WTC11 (cell line): ENCODE results near the gene RETSAT.

Source experiments
- ARID4B ChIP-seq: sonication (generic); formaldehyde crosslinking; IDR thresholded peaks from 2 replicates; pipeline ENCODE4 v1.8.0; 2023; ENCODE audit warnings: missing genetic modification reagents, mild to moderate bottlenecking, borderline replicate concordance
- ATF6 ChIP-seq: sonication (generic); formaldehyde crosslinking; IDR thresholded peaks from 2 replicates; pipeline ENCODE4 v1.8.1; 2023; ENCODE audit warnings: mild to moderate bottlenecking, missing genetic modification reagents
- CREM ChIP-seq: sonication (generic); formaldehyde crosslinking; IDR thresholded peaks from 2 replicates; pipeline ENCODE4 v1.8.1; 2022; ENCODE audit warnings: mild to moderate bottlenecking, missing genetic modification reagents, moderate library complexity
- CTCF ChIP-seq: fragments of 200-600 bp; IDR thresholded peaks from 2 replicates; pipeline ENCODE4 v1.8.0; 2022; ENCODE audit warnings: antibody characterized with exemption
- HMGXB4 ChIP-seq: sonication (generic); formaldehyde crosslinking; IDR thresholded peaks from 2 replicates; pipeline ENCODE4 v1.8.1; 2023; ENCODE audit warnings: mild to moderate bottlenecking, moderate library complexity, missing genetic modification reagents
- IRF1 ChIP-seq: sonication (generic); formaldehyde crosslinking; IDR thresholded peaks from 2 replicates; pipeline ENCODE4 v1.8.0; 2023; ENCODE audit warnings: missing genetic modification reagents
- JUN ChIP-seq: sonication (generic); formaldehyde crosslinking; IDR thresholded peaks from 2 replicates; pipeline ENCODE4 v1.8.0; 2023; ENCODE audit warnings: mild to moderate bottlenecking, missing genetic modification reagents
- KAT7 ChIP-seq: sonication (generic); formaldehyde crosslinking; IDR thresholded peaks from 2 replicates; pipeline ENCODE4 v1.8.1; 2023; ENCODE audit warnings: missing genetic modification reagents, mild to moderate bottlenecking, borderline replicate concordance
- MLX ChIP-seq: sonication (generic); formaldehyde crosslinking; IDR thresholded peaks from 2 replicates; pipeline ENCODE4 v1.8.1; 2023; ENCODE audit warnings: mild to moderate bottlenecking, missing genetic modification reagents, moderate library complexity
- MXD4 ChIP-seq: fragments of 250-450 bp; sonication (Bioruptor Pico); IDR thresholded peaks from 2 replicates; pipeline ENCODE4 v1.8.0; 2021; ENCODE audit warnings: mild to moderate bottlenecking, moderate library complexity, borderline replicate concordance
- NR1H2 ChIP-seq: sonication (generic); formaldehyde crosslinking; IDR thresholded peaks from 2 replicates; pipeline ENCODE4 v1.9.0; 2021; ENCODE audit warnings: mild to moderate bottlenecking, moderate library complexity, missing genetic modification reagents
- USF2 ChIP-seq: sonication (generic); formaldehyde crosslinking; IDR thresholded peaks from 2 replicates; pipeline ENCODE4 v1.8.1; 2023; ENCODE audit warnings: mild to moderate bottlenecking, missing genetic modification reagents, moderate library complexity
- ZNF281 ChIP-seq: sonication (generic); formaldehyde crosslinking; IDR thresholded peaks from 2 replicates; pipeline ENCODE4 v1.8.0; 2023; ENCODE audit warnings: mild to moderate bottlenecking, missing genetic modification reagents

- TF ChIP-seq CTCF (no peak), ARID4B (CRISPR knock-in tag) (no peak), KAT7 (CRISPR knock-in tag) (no peak), ZNF281 (CRISPR knock-in tag) (no peak), IRF1 (no peak), USF2 (CRISPR knock-in tag) (no peak), HMGXB4 (CRISPR knock-in tag) (no peak), MLX (CRISPR knock-in tag) (no peak), JUN (CRISPR knock-in tag) (no peak), MXD4 (no peak), ATF6 (CRISPR knock-in tag) (no peak), NR1H2 (no peak), CREM (CRISPR knock-in tag) (no peak)
Measured at GRCh38 chr2:85393836-85394235, 39.5 kb upstream of the RETSAT start.
